T-helper 2 cell treated with Interferon-gamma antibody and Interleukin-4, amounts not matched to agents 5 μg/mL and 100 μg/mL, for 36 hours (primary cell): ENCODE measurements around the gene UQCC5.

Experiments used
- DNase-seq: peaks from one replicate; pipeline ENCODE4 v3.0.0; 2021; ENCODE audit warnings: low spot score
- H3K27ac Mint-ChIP-seq: one replicate; pipeline ENCODE4 v1.8.0; 2021; ENCODE audit warnings: mild to moderate bottlenecking, mixed read lengths
- H3K27me3 Mint-ChIP-seq: one replicate; pipeline ENCODE4 v1.8.0; 2021; ENCODE audit warnings: low read depth, mixed read lengths
- H3K36me3 Mint-ChIP-seq: one replicate; pipeline ENCODE4 v1.8.0; 2021; ENCODE audit warnings: low read depth, mixed read lengths
- H3K4me1 Mint-ChIP-seq: one replicate; pipeline ENCODE4 v1.8.0; 2021; ENCODE audit warnings: low read depth, mixed read lengths
- H3K4me3 Mint-ChIP-seq: one replicate; pipeline ENCODE4 v1.8.0; 2022; ENCODE audit warnings: mild to moderate bottlenecking, moderate library complexity, mixed read lengths
- H3K9me3 Mint-ChIP-seq: one replicate; pipeline ENCODE4 v1.8.0; 2021; ENCODE audit warnings: mixed read lengths

The UQCC5 gene

GRCh38 chr3:52531860-52532516 is 4.4 kb upstream of the UQCC5 start:
- H3K36me3 Mint-ChIP-seq = peaks cover 2% of the 10 kb centered on the region
- H3K9me3 Mint-ChIP-seq = no peaks in the 10 kb centered on the region
- no peaks in the 10 kb centered on the region for H3K27me3 Mint-ChIP-seq
- no peak overlapping the region for H3K27ac Mint-ChIP-seq
- H3K4me1 Mint-ChIP-seq = peaks cover 15% of the 10 kb centered on the region
- peak overlapping the region; percentile 81 for H3K4me3 Mint-ChIP-seq
- no peak for DNase-seq

GRCh38 chr3:52532517-52532837 is 3.9 kb upstream of the UQCC5 start:
- peak overlapping the region; percentile 81 for H3K4me3 Mint-ChIP-seq
- peak overlapping the region; percentile 20 for H3K27ac Mint-ChIP-seq
- peaks cover 18% of the 10 kb centered on the region for H3K4me1 Mint-ChIP-seq
- H3K27me3 Mint-ChIP-seq = no peaks in the 10 kb centered on the region
- DNase-seq = no peak
- H3K9me3 Mint-ChIP-seq = no peaks in the 10 kb centered on the region
- H3K36me3 Mint-ChIP-seq = peaks cover 4% of the 10 kb centered on the region

- no peak for DNase-seq
- Mint-ChIP-seq H3K27me3 (no peaks in the 10 kb centered on the region), H3K36me3 (peaks cover 9% of the 10 kb centered on the region), H3K4me3 (peak overlapping the region; percentile 81), H3K27ac (peak overlapping the region; percentile 20), H3K9me3 (no peaks in the 10 kb centered on the region), H3K4me1 (peaks cover 23% of the 10 kb centered on the region)
Measured at GRCh38 chr3:52532838-52533622, 3.4 kb upstream of the UQCC5 start.

GRCh38 chr3:52533623-52534280 is 2.7 kb upstream of the UQCC5 start, which contains the start of gene NT5DC2:
TSS of gene NT5DC2 (minus strand) at chr3:52533857. CDS start at chr3:52533737, 120 bp downstream.
- Mint-ChIP-seq H3K27me3 (no peaks in the 10 kb centered on the region), H3K4me3 (peak within 1 kb of the TSS; percentile 88), H3K27ac (peak within 1 kb of the TSS; percentile 72), H3K36me3 (peaks cover 12% of the 10 kb centered on the region), H3K9me3 (no peaks in the 10 kb centered on the region), H3K4me1 (peaks cover 27% of the 10 kb centered on the region)
- peak; percentile 80 for DNase-seq

DNA sequence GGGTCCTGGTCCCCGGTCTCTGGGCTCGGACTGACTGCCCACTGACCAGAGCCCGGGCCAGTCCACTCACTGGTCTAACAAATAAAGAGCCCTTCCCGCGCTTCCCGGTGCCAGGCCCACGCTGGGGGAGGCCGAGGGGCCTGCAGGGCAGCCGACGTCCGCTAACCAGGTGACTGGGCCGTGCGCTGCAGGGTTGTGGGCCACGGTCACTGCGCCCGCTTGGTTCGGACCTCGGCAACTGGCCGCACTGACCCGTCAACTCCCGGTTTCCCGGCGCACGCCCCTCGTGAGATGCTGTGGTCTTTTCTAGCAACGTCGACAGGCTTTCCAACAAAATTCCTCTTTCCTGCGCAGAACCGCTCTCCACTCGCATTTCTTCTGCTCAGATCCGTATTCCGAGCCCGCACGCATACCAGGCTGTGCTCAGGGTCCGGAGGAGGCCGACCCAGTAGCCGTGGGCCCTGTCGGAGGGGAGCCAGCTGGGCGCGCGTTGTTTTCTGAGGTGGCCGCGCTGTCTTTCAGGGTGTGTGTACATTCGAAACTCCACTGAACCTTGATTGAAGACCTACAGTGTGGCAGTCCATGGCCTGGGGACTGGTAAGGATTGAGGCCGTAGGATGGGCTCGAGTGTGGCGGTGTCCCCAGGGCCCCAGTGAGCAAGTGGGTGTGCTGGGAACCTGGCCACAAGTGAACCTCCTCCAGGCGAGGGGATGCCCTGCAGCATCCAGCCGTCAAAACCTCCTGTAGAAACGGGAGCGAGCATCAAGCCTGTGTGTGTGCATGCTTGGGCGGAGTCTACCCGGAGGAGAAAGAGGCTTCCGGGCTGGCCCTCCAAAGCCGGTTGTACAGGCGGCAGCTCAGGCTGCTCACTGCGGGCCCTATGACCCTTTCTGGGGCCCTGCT is 1.9 kb upstream of the UQCC5 start:
- H3K9me3 Mint-ChIP-seq = no peaks in the 10 kb centered on the region
- no peak for DNase-seq
- no peaks in the 10 kb centered on the region for H3K27me3 Mint-ChIP-seq
- peak overlapping the region; percentile 88 for H3K4me3 Mint-ChIP-seq
- peak overlapping the region; percentile 72 for H3K27ac Mint-ChIP-seq
- H3K4me1 Mint-ChIP-seq = peaks cover 34% of the 10 kb centered on the region
- H3K36me3 Mint-ChIP-seq = peaks cover 19% of the 10 kb centered on the region

DNA sequence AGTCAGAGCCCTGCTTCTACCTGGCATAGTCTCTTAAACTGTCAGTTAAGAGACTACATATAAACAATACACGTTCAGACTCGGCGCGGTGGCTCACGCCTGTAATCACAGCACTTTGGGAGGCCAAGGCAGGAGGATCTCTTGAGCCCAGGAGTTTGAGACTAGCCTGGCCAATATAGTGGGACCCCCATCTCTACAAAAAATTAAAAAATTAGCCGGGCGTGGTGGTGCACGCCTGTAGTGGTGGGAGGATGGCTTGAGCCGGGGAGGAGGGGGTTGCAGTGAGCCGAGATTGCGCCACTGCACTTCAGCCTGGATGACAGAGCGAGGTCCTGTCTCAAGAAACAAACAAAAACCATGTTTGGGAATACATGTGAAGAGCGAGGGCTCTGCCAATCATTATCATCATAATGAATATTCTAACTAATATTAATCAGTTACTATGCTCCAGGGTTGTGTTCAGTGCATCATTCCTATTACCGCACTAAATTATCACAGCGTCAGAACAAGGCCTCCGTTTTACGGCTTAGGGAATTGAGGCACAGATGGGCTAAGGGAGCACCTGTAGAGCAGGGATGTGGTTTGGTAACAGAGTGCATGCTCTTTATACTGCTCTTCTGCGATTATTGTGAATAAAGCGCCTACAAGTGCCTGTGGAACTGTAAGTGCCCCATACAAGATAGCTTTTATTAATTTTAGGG is 844 bp upstream of the UQCC5 start:
- peak overlapping the region; percentile 95 for H3K4me3 Mint-ChIP-seq
- H3K27me3 Mint-ChIP-seq = no peaks in the 10 kb centered on the region
- H3K27ac Mint-ChIP-seq = peak overlapping the region; percentile 76
- H3K36me3 Mint-ChIP-seq = peaks cover 20% of the 10 kb centered on the region
- H3K4me1 Mint-ChIP-seq = peaks cover 37% of the 10 kb centered on the region
- no peak for DNase-seq
- no peaks in the 10 kb centered on the region for H3K9me3 Mint-ChIP-seq

DNA sequence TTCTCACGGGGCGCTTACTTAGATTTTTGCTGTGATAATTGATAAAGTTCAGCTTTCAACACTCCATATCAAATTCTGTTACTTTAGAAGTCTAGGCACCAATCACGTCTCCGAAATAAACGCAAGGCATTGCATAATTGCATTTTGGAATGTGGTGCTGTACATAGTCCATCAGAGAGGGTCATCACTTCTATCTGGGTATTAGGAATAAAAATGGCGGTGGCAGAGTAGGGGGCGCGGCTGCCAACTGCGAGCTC is 365 bp upstream of the UQCC5 start:
- H3K36me3 Mint-ChIP-seq = peaks cover 21% of the 10 kb centered on the region
- H3K27ac Mint-ChIP-seq = peak overlapping the region; percentile 76
- peaks cover 38% of the 10 kb centered on the region for H3K4me1 Mint-ChIP-seq
- peak overlapping the region; percentile 95 for H3K4me3 Mint-ChIP-seq
- no peaks in the 10 kb centered on the region for H3K27me3 Mint-ChIP-seq
- DNase-seq = no peak
- H3K9me3 Mint-ChIP-seq = no peaks in the 10 kb centered on the region

GRCh38 chr3:52537165-52537620 is 788 bp downstream of the UQCC5 start:
- DNase-seq = no peak
- H3K27ac Mint-ChIP-seq = peak overlapping the region; percentile 96
- peaks cover 27% of the 10 kb centered on the region for H3K36me3 Mint-ChIP-seq
- peak overlapping the region; percentile 95 for H3K4me3 Mint-ChIP-seq
- no peaks in the 10 kb centered on the region for H3K9me3 Mint-ChIP-seq
- peaks cover 41% of the 10 kb centered on the region for H3K4me1 Mint-ChIP-seq
- no peaks in the 10 kb centered on the region for H3K27me3 Mint-ChIP-seq

DNA sequence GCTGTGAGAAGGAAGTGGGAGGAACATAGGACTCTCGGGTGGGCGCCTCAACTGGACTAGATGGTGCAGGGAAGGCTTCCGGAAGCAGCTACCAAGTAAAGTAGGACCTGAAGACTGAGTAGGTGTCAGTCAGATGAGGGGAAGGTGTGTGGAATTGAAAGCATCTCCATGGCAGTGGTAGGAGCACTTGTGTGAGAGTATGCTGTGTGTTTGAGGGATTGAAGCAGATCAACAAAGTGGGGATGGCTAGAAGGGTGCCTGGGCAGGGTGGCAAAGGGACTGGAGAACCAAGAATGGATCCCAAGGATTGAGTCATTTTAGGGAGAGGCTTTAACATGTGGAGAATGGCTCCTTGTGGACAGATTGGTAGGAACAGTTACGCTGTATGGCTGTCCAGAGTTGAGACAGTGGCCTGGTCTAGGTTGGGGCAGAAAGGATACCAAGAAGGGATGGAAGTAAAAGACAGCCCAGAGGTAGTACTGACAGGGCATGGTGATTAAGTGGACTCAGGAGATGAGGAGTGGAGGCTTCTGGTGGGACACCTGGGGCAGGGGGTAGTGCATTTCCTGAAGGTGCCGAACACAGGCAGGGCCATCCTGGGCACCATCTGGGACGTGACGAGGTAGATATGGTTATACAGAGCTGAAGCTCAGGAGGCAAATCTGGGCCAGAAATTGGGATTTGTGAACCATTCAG is 1.5 kb downstream of the UQCC5 start:
- H3K4me1 Mint-ChIP-seq = peaks cover 37% of the 10 kb centered on the region
- H3K9me3 Mint-ChIP-seq = no peaks in the 10 kb centered on the region
- DNase-seq = no peak
- peaks cover 27% of the 10 kb centered on the region for H3K36me3 Mint-ChIP-seq
- H3K27me3 Mint-ChIP-seq = no peaks in the 10 kb centered on the region
- peak overlapping the region; percentile 96 for H3K27ac Mint-ChIP-seq
- H3K4me3 Mint-ChIP-seq = peak overlapping the region; percentile 95

DNA sequence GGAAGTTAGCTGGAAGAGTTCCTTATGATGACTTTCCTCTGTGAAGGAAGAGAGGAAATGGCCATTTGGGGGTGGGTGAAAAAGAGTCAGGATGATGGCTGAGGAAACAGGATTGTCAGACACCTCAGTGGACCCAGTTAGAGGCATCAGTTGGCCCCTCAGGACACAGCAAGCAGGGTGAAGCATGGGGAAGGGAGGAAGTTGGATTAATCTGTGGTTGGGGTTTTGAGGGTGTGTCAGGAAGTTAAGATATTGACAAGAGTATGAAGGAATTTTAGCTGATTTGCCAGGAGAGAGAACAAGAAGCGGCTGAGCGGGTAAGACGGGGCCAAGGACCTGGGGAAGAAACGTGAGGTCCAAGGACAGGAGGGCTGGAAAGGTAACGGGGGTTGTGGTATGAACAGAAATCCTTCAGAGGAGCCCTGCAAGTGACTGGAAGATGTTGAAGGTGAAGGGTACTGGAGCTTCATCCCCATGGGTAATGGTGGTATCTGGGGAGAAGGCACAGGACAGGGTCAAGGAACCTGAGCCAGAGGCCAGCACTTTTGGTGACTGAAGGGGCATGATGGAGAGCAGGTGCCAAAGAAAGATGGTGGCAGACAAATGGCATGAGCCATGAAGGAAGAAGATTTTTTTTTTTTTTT is 2.7 kb downstream of the UQCC5 start:
- H3K27me3 Mint-ChIP-seq = no peaks in the 10 kb centered on the region
- no peak for DNase-seq
- no peaks in the 10 kb centered on the region for H3K9me3 Mint-ChIP-seq
- H3K4me3 Mint-ChIP-seq = peak overlapping the region; percentile 68
- H3K36me3 Mint-ChIP-seq = peaks cover 27% of the 10 kb centered on the region
- H3K27ac Mint-ChIP-seq = peak overlapping the region; percentile 56
- H3K4me1 Mint-ChIP-seq = peaks cover 39% of the 10 kb centered on the region

DNA sequence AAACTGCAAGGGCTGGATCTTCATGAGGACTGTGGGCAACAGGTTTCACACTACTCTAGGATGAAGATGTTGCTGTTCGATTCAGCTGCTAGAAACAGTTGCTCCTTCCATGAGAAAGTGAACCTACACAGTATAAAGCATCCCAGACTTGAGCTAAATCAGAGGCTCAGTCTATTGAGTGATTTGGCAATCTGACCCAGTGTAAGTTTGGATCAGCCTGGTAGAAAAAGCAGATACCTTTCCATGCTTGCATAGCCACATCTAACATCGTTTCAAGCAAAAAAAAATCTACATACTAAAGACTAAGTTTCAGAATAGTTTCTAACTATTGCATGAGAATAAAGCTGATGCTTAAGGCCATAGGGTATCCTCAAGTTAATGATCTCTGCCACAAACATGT is 4.6 kb downstream of the UQCC5 start:
- DNase-seq = no peak
- H3K4me3 Mint-ChIP-seq = no peak overlapping the region
- no peak overlapping the region for H3K27ac Mint-ChIP-seq
- peaks cover 31% of the 10 kb centered on the region for H3K4me1 Mint-ChIP-seq
- H3K36me3 Mint-ChIP-seq = peaks cover 28% of the 10 kb centered on the region
- H3K9me3 Mint-ChIP-seq = no peaks in the 10 kb centered on the region
- H3K27me3 Mint-ChIP-seq = no peaks in the 10 kb centered on the region

DNA sequence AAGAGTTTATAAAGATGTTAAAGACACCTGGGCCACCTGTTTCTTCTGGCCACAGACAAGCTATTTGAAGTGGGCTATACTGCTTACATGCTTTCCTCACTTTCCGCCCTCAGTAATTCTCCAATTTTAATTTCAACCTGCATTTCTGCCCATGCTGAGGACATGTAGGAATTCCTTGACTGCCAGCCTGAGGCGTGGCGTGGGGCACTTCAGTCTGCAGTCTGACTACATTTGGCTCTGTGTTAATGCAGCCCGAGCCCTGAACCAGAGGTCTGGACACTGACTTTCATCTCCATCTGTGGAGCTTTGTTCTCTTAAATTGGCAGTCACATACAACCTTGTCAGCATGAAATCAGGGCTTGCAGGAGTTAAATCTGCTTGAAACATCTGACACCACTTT is 8.5 kb downstream of the UQCC5 start:
- peaks cover 23% of the 10 kb centered on the region for H3K36me3 Mint-ChIP-seq

More for the DNA sequence above, 8.5 kb downstream of the UQCC5 start:
- Mint-ChIP-seq H3K4me3 (no peak overlapping the region), H3K27me3 (no peaks in the 10 kb centered on the region), H3K4me1 (peaks cover 16% of the 10 kb centered on the region), H3K27ac (no peak overlapping the region), H3K9me3 (no peaks in the 10 kb centered on the region)
- no peak for DNase-seq
